HCT116 (cell line): ENCODE results near the gene INO80. TPM values are rescaled to one million over a fixed set of nuclear protein-coding genes. Genes with fewer than 3 reads are reported as not detected.

Source experiments
- ATAC-seq: fragments of 200-7000 bp; cut with Tn5 transposase; 2 replicates; pipeline ENCODE4 v1.9.1; 2020; ENCODE audit warnings: mild to moderate bottlenecking, moderate library complexity
- BruUV-seq: library from RNA; stranded (reverse); fragments of 400-500 nt; replicated peaks from 2 replicates; lab custom pipeline; 2021; lab: Mats Ljungman, UMichigan
- CTCF ChIA-PET: fragments of 300-600 bp; sonication (Branson Sonifier 250); formaldehyde crosslinking; loops from one replicate; lab custom pipeline; 2021; ENCODE audit warnings: antibody characterized with exemption; lab: Charles Lee
- POLR2A ChIA-PET: fragments of 300-600, 350-600 bp; sonication (Branson Sonifier 250); formaldehyde crosslinking; loops from one replicate; lab custom pipeline; 2021; ENCODE audit warnings: antibody characterized with exemption; lab: Charles Lee
- RAD21 ChIA-PET, 2 experiments: fragments of 300-600 bp; sonication (Branson Sonifier 250); formaldehyde crosslinking; loops; one replicate each; lab custom pipeline; 2023; ENCODE audit warnings: low total read pairs in 2 of 2; ENCODE audit not compliant: uncharacterized antibody in 2 of 2, unreplicated experiment in 2 of 2, low non-redundant PET in 1 of 2; lab: Charles Lee
- DNase-seq: peaks from one replicate; pipeline ENCODE4 v3.0.0-alpha.2; 2010; ENCODE audit warnings: low read depth, low spot score
- H2AFZ ChIP-seq: fragments of 200-600 bp; shearing (Covaris generic), sonication (generic); 2 replicates; pipeline ENCODE4 v1.6.1; 2017; ENCODE audit warnings: low read depth, mixed run types, mixed read lengths, antibody characterized with exemption, low read length; ENCODE audit not compliant: poor library complexity, severe bottlenecking
- H3K27ac ChIP-seq: 2 replicates; pipeline ENCODE4 v1.5.1; 2012; ENCODE audit warnings: low read depth, low read length
- H3K27me3 ChIP-seq: fragments of 200-600 bp; sonication (generic); 2 replicates; pipeline ENCODE4 v1.6.1; 2016; ENCODE audit warnings: mixed run types, low read length, mixed read lengths; ENCODE audit not compliant: insufficient read depth
- H3K36me3 ChIP-seq, 2 experiments: fragments of 200-500 bp in 1 of 2; fragments of 200-600 bp in 1 of 2; sonication (Bioruptor generic) in 1 of 2; sonication (generic) in 1 of 2; 2 replicates each; pipeline versions ENCODE4 v1.5.1 to v1.6.1; 2014 to 2016; ENCODE audit warnings: low read length in 2 of 2, inconsistent platforms in 1 of 2, mixed read lengths in 1 of 2, mixed run types in 1 of 2; ENCODE audit not compliant: insufficient read depth in 2 of 2, control insufficient read depth in 1 of 2
- H3K4me1 ChIP-seq, 2 experiments: fragments of 200-600 bp in 1 of 2; sonication (generic) in 1 of 2; 2 replicates each; pipeline versions ENCODE4 v1.5.1 to v1.6.1; 2012 to 2017; ENCODE audit warnings: low read length in 2 of 2, inconsistent platforms in 1 of 2, mild to moderate bottlenecking in 1 of 2, mixed read lengths in 1 of 2, mixed run types in 1 of 2, moderate library complexity in 1 of 2; ENCODE audit not compliant: insufficient read depth in 2 of 2, control insufficient read depth in 1 of 2
- H3K4me2 ChIP-seq: fragments of 200-600 bp; sonication (generic); 2 replicates; pipeline ENCODE4 v1.6.1; 2017; ENCODE audit warnings: mixed run types, low read length, mixed read lengths
- H3K4me3 ChIP-seq, 2 experiments: fragments of 200-600 bp in 1 of 2; sonication (generic) in 1 of 2; replicated peaks in 1 of 2; 2 replicates each; pipeline ENCODE4 v1.5.1; 2011 to 2016; ENCODE audit warnings: low read length in 2 of 2, control low read depth in 1 of 2, low read depth in 1 of 2, mild to moderate bottlenecking in 1 of 2, mixed read lengths in 1 of 2, mixed run types in 1 of 2
- H3K79me2 ChIP-seq: fragments of 200-600 bp; sonication (generic); 2 replicates; pipeline ENCODE4 v1.6.1; 2017; ENCODE audit warnings: mild to moderate bottlenecking, mixed run types, low read length, moderate library complexity, mixed read lengths; ENCODE audit not compliant: insufficient read depth
- H3K9ac ChIP-seq: fragments of 200-600 bp; sonication (generic); 2 replicates; pipeline ENCODE4 v1.6.1; 2016; ENCODE audit warnings: low read length, mixed read lengths
- H3K9me2 ChIP-seq: fragments of 200-600 bp; sonication (generic), shearing (Covaris generic); 2 replicates; pipeline ENCODE4 v1.6.1; 2017; ENCODE audit warnings: mixed run types, mild to moderate bottlenecking, moderate library complexity; ENCODE audit not compliant: insufficient read depth
- H3K9me3 ChIP-seq, 2 experiments: fragments of 200-500 bp in 1 of 2; fragments of 200-600 bp in 1 of 2; sonication (Bioruptor generic) in 1 of 2; sonication (generic) in 1 of 2; 2 replicates each; pipeline ENCODE4 v1.6.1; 2014 to 2017; ENCODE audit warnings: low read length in 2 of 2, mixed read lengths in 2 of 2, inconsistent platforms in 1 of 2, low read depth in 1 of 2, mild to moderate bottlenecking in 1 of 2, mixed run types in 1 of 2, moderate library complexity in 1 of 2; ENCODE audit not compliant: control insufficient read depth in 1 of 2, insufficient read depth in 1 of 2
- H4K20me1 ChIP-seq: fragments of 200-600 bp; sonication (generic), shearing (Covaris generic); 2 replicates; pipeline ENCODE4 v1.6.1; 2017; ENCODE audit warnings: mixed run types, mild to moderate bottlenecking, moderate library complexity; ENCODE audit not compliant: insufficient read depth
- ATF3 ChIP-seq: IDR thresholded peaks from 2 replicates; pipeline ENCODE4 v1.6.1; 2012
- CBX3 ChIP-seq: IDR thresholded peaks from 2 replicates; pipeline ENCODE4 v1.6.1; 2012; ENCODE audit warnings: low read depth
- CEBPB ChIP-seq: IDR thresholded peaks from 2 replicates; pipeline ENCODE4 v1.6.1; 2012; ENCODE audit warnings: low read depth
- ELF1 ChIP-seq: IDR thresholded peaks from 2 replicates; pipeline ENCODE4 v1.6.1; 2012; ENCODE audit warnings: low read depth, borderline replicate concordance
- EZH2 ChIP-seq: fragments of 200-600 bp; sonication (generic); IDR thresholded peaks from 2 replicates; pipeline ENCODE4 v1.6.1; 2017; ENCODE audit warnings: antibody characterized with exemption, mixed run types
- EZH2phosphoT487 ChIP-seq: fragments of 200-600 bp; IDR thresholded peaks from 2 replicates; pipeline ENCODE4 v1.6.1; 2018; ENCODE audit warnings: antibody characterized with exemption, borderline replicate concordance
- FOSL1 ChIP-seq: IDR thresholded peaks from 2 replicates; pipeline ENCODE4 v1.6.1; 2012; ENCODE audit warnings: low read depth
- JUND ChIP-seq: IDR thresholded peaks from 2 replicates; pipeline ENCODE4 v1.6.1; 2012
- POLR2AphosphoS5 ChIP-seq: IDR thresholded peaks from 2 replicates; pipeline ENCODE4 v1.6.1; 2011; ENCODE audit warnings: mild to moderate bottlenecking, low read depth, low read length, moderate library complexity
- RAD21 ChIP-seq: IDR thresholded peaks from 2 replicates; pipeline ENCODE4 v1.6.1; 2012; ENCODE audit warnings: low read depth, mild to moderate bottlenecking
- REST ChIP-seq: IDR thresholded peaks from 2 replicates; pipeline ENCODE4 v1.6.1; 2012; ENCODE audit warnings: low read depth
- SIN3A ChIP-seq: IDR thresholded peaks from 2 replicates; pipeline ENCODE4 v1.6.1; 2012; ENCODE audit warnings: low read depth
- SP1 ChIP-seq: IDR thresholded peaks from 2 replicates; pipeline ENCODE4 v1.6.1; 2012; ENCODE audit warnings: low read depth
- TCF7L2 ChIP-seq: IDR thresholded peaks from 2 replicates; pipeline ENCODE4 v1.7.0; 2011; ENCODE audit warnings: borderline replicate concordance, inconsistent platforms; ENCODE audit not compliant: insufficient read depth, insufficient read length; ENCODE audit errors: extremely low read depth
- YY1 ChIP-seq: IDR thresholded peaks from 2 replicates; pipeline ENCODE4 v1.6.1; 2011; ENCODE audit warnings: low read length, low read depth, moderate library complexity, mild to moderate bottlenecking; ENCODE audit not compliant: insufficient replicate concordance; ENCODE audit errors: extremely low read depth
- ZNF274 ChIP-seq: fragments of 200-500 bp; sonication (Bioruptor generic); IDR thresholded peaks from 2 replicates; pipeline ENCODE4 v1.6.1; 2014; ENCODE audit warnings: mild to moderate bottlenecking, low read depth, low read length, inconsistent platforms
- intact Hi-C: fragments of 100-400 bp; cut with micrococcal nuclease; formaldehyde crosslinking; loops from 2 replicates; pipeline ENCODE4 v1.10.0; 2022
- total RNA-seq: library from RNA; stranded (reverse); gene quantifications from one replicate; pipeline ENCODE4 v1.2.1, GENCODE V29; 2021; ENCODE audit not compliant: unreplicated experiment
- TF ChIP-seq, protein P1 (sequence below): IDR thresholded peaks from 2 replicates; pipeline ENCODE4 v1.6.1; 2011; ENCODE audit warnings: mild to moderate bottlenecking, low read length, moderate library complexity; ENCODE audit not compliant: insufficient replicate concordance; ENCODE audit errors: extremely low read depth

The INO80 gene
- total RNA-seq, 1 experiment from 2014 or later: 28.2 TPM

- no peak for TF ChIP-seq EZH2
- TF ChIP-seq POLR2AphosphoS5: no peak
- no peak for TF ChIP-seq JUND
- TF ChIP-seq ATF3: no peak
Observed at GRCh38 chr15:40949756-40950207, 166.3 kb downstream of the INO80 start (continued).

GRCh38 chr15:40948706-40949473 lies 167.2 kb downstream of the INO80 start:
- intact Hi-C loops: no loop called here
- H3K4me3 ChIP-seq: no peak overlapping the region
- no peaks in the 10 kb centered on the region for H3K9me3 ChIP-seq
- no peak overlapping the region for H3K27ac ChIP-seq
- H3K4me2 ChIP-seq: no peak overlapping the region
- H3K4me1 ChIP-seq: peaks cover 6 to 21% of the 10 kb centered on the region in 2 experiments; a peak in 2 of 4 replicates
- no peak overlapping the region for H2AFZ ChIP-seq
- no peaks in the 10 kb centered on the region for H3K79me2 ChIP-seq
- no peaks in the 10 kb centered on the region for H4K20me1 ChIP-seq
- no peaks in the 10 kb centered on the region for H3K36me3 ChIP-seq
- H3K9me2 ChIP-seq: no peaks in the 10 kb centered on the region
- no TSS peak for BruUV-seq
- H3K27me3 ChIP-seq: no peaks in the 10 kb centered on the region
- CTCF ChIA-PET: no interaction called here
- ATAC-seq (no peak), DNase-seq (no peak)
- POLR2A ChIA-PET: interaction anchor here (0.5 kb wide), 1 partner anchor 301 kb away, joined by 3 read pairs; no protein-coding TSS in a partner anchor
- no peak overlapping the region for H3K9ac ChIP-seq
- RAD21 ChIA-PET: no interaction called here
- no peak for TF ChIP-seq SP1
- no peak for TF ChIP-seq ELF1
- TF ChIP-seq REST: no peak
- no peak for TF ChIP-seq EZH2phosphoT487
- TF ChIP-seq TCF7L2: no peak
- no peak for TF ChIP-seq SIN3A
- no peak for TF ChIP-seq CBX3
- TF ChIP-seq, protein P1, sequence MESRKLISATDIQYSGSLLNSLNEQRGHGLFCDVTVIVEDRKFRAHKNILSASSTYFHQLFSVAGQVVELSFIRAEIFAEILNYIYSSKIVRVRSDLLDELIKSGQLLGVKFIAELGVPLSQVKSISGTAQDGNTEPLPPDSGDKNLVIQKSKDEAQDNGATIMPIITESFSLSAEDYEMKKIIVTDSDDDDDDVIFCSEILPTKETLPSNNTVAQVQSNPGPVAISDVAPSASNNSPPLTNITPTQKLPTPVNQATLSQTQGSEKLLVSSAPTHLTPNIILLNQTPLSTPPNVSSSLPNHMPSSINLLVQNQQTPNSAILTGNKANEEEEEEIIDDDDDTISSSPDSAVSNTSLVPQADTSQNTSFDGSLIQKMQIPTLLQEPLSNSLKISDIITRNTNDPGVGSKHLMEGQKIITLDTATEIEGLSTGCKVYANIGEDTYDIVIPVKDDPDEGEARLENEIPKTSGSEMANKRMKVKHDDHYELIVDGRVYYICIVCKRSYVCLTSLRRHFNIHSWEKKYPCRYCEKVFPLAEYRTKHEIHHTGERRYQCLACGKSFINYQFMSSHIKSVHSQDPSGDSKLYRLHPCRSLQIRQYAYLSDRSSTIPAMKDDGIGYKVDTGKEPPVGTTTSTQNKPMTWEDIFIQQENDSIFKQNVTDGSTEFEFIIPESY: no peak
- no peak for TF ChIP-seq POLR2AphosphoS5
- no peak for TF ChIP-seq RAD21
- no peak for TF ChIP-seq FOSL1
- TF ChIP-seq CEBPB: no peak
- no peak for TF ChIP-seq EZH2
- no peak for TF ChIP-seq ZNF274
- TF ChIP-seq YY1: no peak
